ENCODE data around the gene HNF4A. TPM values are rescaled to one million over a fixed set of nuclear protein-coding genes. Genes with fewer than 3 reads are reported as not detected.

The HNF4A gene
- total and polyA plus RNA-seq, 2 of the 4 experiments (the other 2 are of a cell fraction) = not detected

GRCh38 chr20:44478206-44478605 is 122.7 kb downstream of the HNF4A start:
- ATAC-seq (ENCODE audit: low read depth) (no peak), DNase-seq (no peak)
- in situ Hi-C loops (cut with MboI; ENCODE audit: low sequenced_read_pairs) (loop anchor here (10.0 to 25.0 kb wide), 3 partner anchors 137 to 1309 kb away; partner anchors contain the start of genes DNTTIP1, OSER1 and WFDC3), dilution Hi-C loops (cut with HindIII; ENCODE audit: low sequenced_read_pairs, unreplicated experiment) (no loop called here), intact Hi-C loops (cut with micrococcal nuclease) (no loop called here)
- Histone ChIP-seq H3K27me3 (ENCODE audit: control insufficient read depth, insufficient read depth, low read length) (no peaks in the 10 kb centered on the region), H3K4me1 (ENCODE audit: control insufficient read depth, insufficient read depth, low read length) (peaks cover 4% of the 10 kb centered on the region; the same call in 1 of the 2 replicates), H3K9me1 (ENCODE audit: insufficient read depth, low read length) (peaks cover 14% of the 10 kb centered on the region; the same call in 1 of the 2 replicates), H3K18ac (ENCODE audit: low read depth, low read length) (no peak overlapping the region), H2BK15ac (ENCODE audit: low read depth, low read length) (no peak overlapping the region), H2AK9ac (replicated peaks; ENCODE audit: low read depth, low read length, poor library complexity) (no peak overlapping the region), H2AK5ac (ENCODE audit: low read depth, low read length) (no peak overlapping the region), H3K4ac (ENCODE audit: low read depth, low read length) (no peak overlapping the region), H3K27ac (ENCODE audit: insufficient read depth, low read length) (no peak overlapping the region), H3K79me1 (ENCODE audit: low read depth in 1 of 2, low read length in 2 of 2) (peaks cover 21 to 49% of the 10 kb centered on the region in 2 experiments), H3K36me3 (ENCODE audit: control insufficient read depth, insufficient read depth, low read length) (peaks cover 19% of the 10 kb centered on the region), H4K5ac (ENCODE audit: low read depth, low read length) (no peak overlapping the region), H3K9me3 (ENCODE audit: control insufficient read depth, insufficient read depth, low read length) (no peaks in the 10 kb centered on the region), H4K91ac (ENCODE audit: insufficient read depth, low read depth, low read length) (no peak overlapping the region), H2BK120ac (ENCODE audit: low read depth, low read length) (no peak overlapping the region), H2BK5ac (ENCODE audit: low read depth, low read length, poor library complexity, severe bottlenecking) (no peak overlapping the region), H3K14ac (replicated peaks; ENCODE audit: low read depth, low read length) (no peak overlapping the region), H2BK20ac (ENCODE audit: low read depth, low read length) (no peak overlapping the region), H4K20me1 (ENCODE audit: insufficient read depth, low read length) (no peaks in the 10 kb centered on the region; the same call in 1 of the 2 replicates), H2AFZ (replicated peaks; ENCODE audit: low read length, poor library complexity) (no peak overlapping the region), H4K8ac (ENCODE audit: low read depth in 2 of 2, low read length in 2 of 2) (no peak overlapping the region), H3K4me3 (ENCODE audit: insufficient read depth, low read depth, low read length) (no peak overlapping the region), H3K23ac (ENCODE audit: low read depth, low read length) (no peak overlapping the region), H3K56ac (ENCODE audit: extremely low read depth, insufficient read depth, low read length) (no peak overlapping the region), H3K9ac (ENCODE audit: low read depth, low read length) (no peak overlapping the region), H3K4me2 (ENCODE audit: low read depth, low read length) (no peak overlapping the region)
- POLR2A ChIA-PET (ENCODE audit: unreplicated experiment) = no interaction called here
- TF ChIP-seq RFX5 (IDR thresholded peaks at IDR 0.05; ENCODE audit: low read depth, low read length) = no peak
- no peak for TF ChIP-seq BHLHE40 (IDR thresholded peaks at IDR 0.05; ENCODE audit: low read depth, low read length)
- TF ChIP-seq RCOR1 (IDR thresholded peaks at IDR 0.05; ENCODE audit: insufficient replicate concordance, low read length) = no peak
- TF ChIP-seq MXI1 (IDR thresholded peaks at IDR 0.05; ENCODE audit: borderline replicate concordance, low read depth, low read length) = no peak
- TF ChIP-seq ELK1 (IDR thresholded peaks at IDR 0.05; ENCODE audit: borderline replicate concordance, low read depth, low read length) = no peak
- TF ChIP-seq FOS (IDR thresholded peaks at IDR 0.05; ENCODE audit: low read depth, low read length) = no peak
- TF ChIP-seq MAFK (IDR thresholded peaks at IDR 0.05; ENCODE audit: low read depth, low read length) = no peak
- TF ChIP-seq SMC3 (IDR thresholded peaks at IDR 0.05; ENCODE audit: low read depth, low read length) = no peak
- no peak for TF ChIP-seq RAD21 (IDR thresholded peaks at IDR 0.05; ENCODE audit: low read length)
- no peak for TF ChIP-seq NFE2L2 (IDR thresholded peaks at IDR 0.05; ENCODE audit: low read depth, low read length)
- CTCF ChIA-PET = no interaction called here
- 83% methylated on average over 1 of the region's 6 CpGs; no CpG with 5 or more reads in 1 of the 2 experiments for WGBS, 2 experiments (ENCODE audit: extremely low coverage in 2 of 2, insufficient read length in 1 of 2)
- BruUV-seq (replicated peaks) = no TSS peak
